Common myeloid progenitor, CD34-positive (primary cell): ENCODE data around the gene KDSR.

Source experiments
- CTCF ChIA-PET: fragments of 350-600 bp; sonication (Branson Sonifier 250); formaldehyde crosslinking; loops from one replicate; lab custom pipeline; 2021; ENCODE audit warnings: antibody characterized with exemption; lab: Charles Lee
- POLR2A ChIA-PET: fragments of 350-600 bp; sonication (Branson Sonifier 250); formaldehyde crosslinking; loops from one replicate; lab custom pipeline; 2021; ENCODE audit warnings: antibody characterized with exemption; lab: Charles Lee
- DNase-seq, 3 donors: peaks; one replicate each; pipeline versions ENCODE4 v3.0.0 to v3.0.0-alpha.2; 2013
- H3K27ac ChIP-seq, 2 experiments: 1 replicate in 1 of 2; 2 replicates in 1 of 2; pipeline ENCODE4 v1.7.0; 2013; ENCODE audit warnings: inconsistent platforms in 2 of 2, low read length in 2 of 2, mild to moderate bottlenecking in 2 of 2, low read depth in 1 of 2, moderate library complexity in 1 of 2; ENCODE audit not compliant: severe bottlenecking in 2 of 2, insufficient read depth in 1 of 2, poor library complexity in 1 of 2
- H3K27me3 ChIP-seq, 5 experiments: replicated peaks in 2 of 5; 1 replicate in 3 of 5; 2 replicates in 2 of 5; pipeline versions ENCODE4 v1.6.1 to v1.7.0; 2013; ENCODE audit warnings: low read length in 4 of 5, mild to moderate bottlenecking in 2 of 5, moderate library complexity in 2 of 5, inconsistent platforms in 1 of 5; ENCODE audit not compliant: insufficient read depth in 5 of 5, control insufficient read depth in 4 of 5
- H3K36me3 ChIP-seq, 4 experiments: 1 replicate in 2 of 4; 2 replicates in 2 of 4; pipeline versions ENCODE4 v1.6.1 to v1.7.0; 2013; ENCODE audit warnings: low read length in 3 of 4, control low read depth in 1 of 4, mild to moderate bottlenecking in 1 of 4; ENCODE audit not compliant: control insufficient read depth in 4 of 4, insufficient read depth in 4 of 4
- H3K4me1 ChIP-seq, 4 experiments: 1 replicate in 3 of 4; 2 replicates in 1 of 4; pipeline versions ENCODE4 v1.6.1 to v1.7.1; 2013; ENCODE audit warnings: low read length in 3 of 4, mild to moderate bottlenecking in 3 of 4, control low read depth in 1 of 4, inconsistent platforms in 1 of 4, moderate library complexity in 1 of 4; ENCODE audit not compliant: control insufficient read depth in 4 of 4, insufficient read depth in 4 of 4; ENCODE audit errors: control extremely low read depth in 1 of 4
- H3K4me3 ChIP-seq, 7 experiments: 1 replicate in 4 of 7; 2 replicates in 3 of 7; pipeline versions ENCODE4 v1.5.1 to v1.7.0; 2013; ENCODE audit warnings: mild to moderate bottlenecking in 7 of 7, low read length in 6 of 7, moderate library complexity in 6 of 7, inconsistent platforms in 2 of 7, low read depth in 2 of 7, control low read depth in 1 of 7; ENCODE audit not compliant: insufficient read depth in 4 of 7, control insufficient read depth in 1 of 7; ENCODE audit errors: extremely low read depth in 1 of 7
- H3K9me3 ChIP-seq, 5 experiments: 1 replicate in 4 of 5; 2 replicates in 1 of 5; pipeline versions ENCODE4 v1.6.1 to v1.7.1; 2013; ENCODE audit warnings: low read length in 4 of 5, mild to moderate bottlenecking in 2 of 5, inconsistent platforms in 1 of 5, low read depth in 1 of 5, moderate library complexity in 1 of 5; ENCODE audit not compliant: control insufficient read depth in 4 of 5, insufficient read depth in 2 of 5; ENCODE audit errors: control extremely low read depth in 1 of 5
- WGBS: methylation state at CpG from one replicate; pipeline ENCODE4 v1.1.5; 2013; ENCODE audit not compliant: insufficient coverage; 5-methylcytosine and 5-hydroxymethylcytosine counted together

The KDSR gene

GRCh38 chr18:63319383-63320122 lies 47.5 kb downstream of the KDSR start, which contains the start of gene BCL2:
BCL2 (minus strand) TSS chr18:63319769.
- POLR2A ChIA-PET, result no interaction called here
- no peaks in the 10 kb centered on the region for H3K36me3 ChIP-seq
- CTCF ChIA-PET, result interaction anchor here (1.0 to 3.9 kb wide), 10 partner anchors 23 to 302 kb away, joined by 3 to 23 read pairs (median 5); no protein-coding TSS in a partner anchor
- DNase-seq, result peak in 2 of 3 donors; percentile 21 to 54
- H3K27ac ChIP-seq, result peak within 1 kb of the TSS; percentile 74 to 86
- 0% methylated on average over 29 of the region's 78 CpGs for WGBS
- no peaks in the 10 kb centered on the region for H3K9me3 ChIP-seq
- H3K4me3 ChIP-seq, result peak within 1 kb of the TSS; percentile 77 to 97 (median 89)
- no peaks in the 10 kb centered on the region for H3K27me3 ChIP-seq
- peaks cover 22 to 61% (median 49%) of the 10 kb centered on the region in 4 experiments for H3K4me1 ChIP-seq

GRCh38 chr18:63318889-63319382 lies 48.1 kb downstream of the KDSR start:
- Histone ChIP-seq H3K4me3 (peak overlapping the region; percentile 77 to 97 (median 89)), H3K27ac (peak overlapping the region in 1 of 2 experiments; percentile 76), H3K9me3 (no peaks in the 10 kb centered on the region), H3K27me3 (no peaks in the 10 kb centered on the region), H3K4me1 (peaks cover 22 to 67% (median 54%) of the 10 kb centered on the region in 4 experiments), H3K36me3 (no peaks in the 10 kb centered on the region)
- ChIA-PET CTCF (interaction anchor here (0.8 to 3.9 kb wide), 18 partner anchors 8 to 302 kb away, joined by 3 to 23 read pairs (median 5); no protein-coding TSS in a partner anchor), POLR2A (no interaction called here)
- no peak for DNase-seq
- WGBS, result 0% methylated on average over 2 of the region's 8 CpGs

- Histone ChIP-seq H3K4me3 (peak overlapping the region; percentile 57 to 97 (median 89)), H3K4me1 (peaks cover 25 to 70% (median 54%) of the 10 kb centered on the region in 4 experiments), H3K27ac (peak overlapping the region in 1 of 2 experiments; percentile 76), H3K36me3 (no peaks in the 10 kb centered on the region), H3K9me3 (no peaks in the 10 kb centered on the region), H3K27me3 (no peaks in the 10 kb centered on the region)
- CTCF ChIA-PET, result interaction anchor here (0.7 to 3.9 kb wide), 29 partner anchors 9 to 301 kb away, joined by 3 to 23 read pairs (median 4); no protein-coding TSS in a partner anchor
- POLR2A ChIA-PET, result no interaction called here
- 11% methylated on average over 49 of the region's 66 CpGs for WGBS
- DNase-seq, result peak; percentile 66 to 83 (median 80)
Measured at GRCh38 chr18:63317982-63318888, 48.8 kb downstream of the KDSR start.

GRCh38 chr18:63317556-63317946 lies 49.5 kb downstream of the KDSR start:
- no peak for DNase-seq
- POLR2A ChIA-PET, result no interaction called here
- CTCF ChIA-PET, result interaction anchor here (0.7 to 3.9 kb wide), 24 partner anchors 9 to 300 kb away, joined by 3 to 23 read pairs (median 4); no protein-coding TSS in a partner anchor
- Histone ChIP-seq H3K4me3 (peak overlapping the region in 6 of 7 experiments; percentile 77 to 97 (median 90)), H3K27ac (no peak overlapping the region), H3K27me3 (no peaks in the 10 kb centered on the region), H3K36me3 (no peaks in the 10 kb centered on the region), H3K9me3 (no peaks in the 10 kb centered on the region), H3K4me1 (peaks cover 25 to 66% (median 50%) of the 10 kb centered on the region in 4 experiments)
- 91% methylated on average over 10 of the region's 10 CpGs for WGBS

GRCh38 chr18:63316612-63317555 lies 50.1 kb downstream of the KDSR start:
- Histone ChIP-seq H3K4me3 (peak overlapping the region in 5 of 7 experiments; percentile 82 to 97 (median 91)), H3K9me3 (no peaks in the 10 kb centered on the region), H3K27me3 (no peaks in the 10 kb centered on the region), H3K36me3 (no peaks in the 10 kb centered on the region), H3K27ac (no peak overlapping the region), H3K4me1 (peaks cover 25 to 63% (median 47%) of the 10 kb centered on the region in 4 experiments)
- peak in 1 of 3 donors; percentile 42 for DNase-seq
- WGBS, result 86% methylated on average over 3 of the region's 4 CpGs
- ChIA-PET POLR2A (interaction anchor here (0.6 kb wide), 1 partner anchor 21 kb away, joined by 6 read pairs; no protein-coding TSS in a partner anchor), CTCF (interaction anchor here (0.7 to 3.9 kb wide), 17 partner anchors 10 to 300 kb away, joined by 3 to 23 read pairs (median 6); no protein-coding TSS in a partner anchor)

- Histone ChIP-seq H3K4me1 (peaks cover 25 to 64% (median 41%) of the 10 kb centered on the region in 4 experiments), H3K27ac (peak overlapping the region in 1 of 2 experiments; percentile 3), H3K36me3 (no peaks in the 10 kb centered on the region), H3K27me3 (no peaks in the 10 kb centered on the region), H3K9me3 (no peaks in the 10 kb centered on the region), H3K4me3 (no peak overlapping the region)
- POLR2A ChIA-PET, result no interaction called here
- DNase-seq, result peak in 2 of 3 donors; percentile 32 to 49
- CTCF ChIA-PET, result interaction anchor here (1.7 to 1.9 kb wide), 2 partner anchors 10 to 18 kb away, joined by 4 to 5 read pairs; no protein-coding TSS in a partner anchor
Measured at GRCh38 chr18:63315876-63316275, 51.1 kb downstream of the KDSR start.
